NCI-H2081 (cell line): ENCODE results near the gene CHRNG.
"Not testable (repeated sequence)": the region's sequence is repeated elsewhere in the genome, so short reads cannot be mapped to it uniquely, and the experiment has no call there.

Source experiments
- DNase-seq, 2 experiments: peaks; one replicate each; lab custom pipeline; 2025; lab: John Stamatoyannopoulos, UW

The CHRNG gene

DNA sequence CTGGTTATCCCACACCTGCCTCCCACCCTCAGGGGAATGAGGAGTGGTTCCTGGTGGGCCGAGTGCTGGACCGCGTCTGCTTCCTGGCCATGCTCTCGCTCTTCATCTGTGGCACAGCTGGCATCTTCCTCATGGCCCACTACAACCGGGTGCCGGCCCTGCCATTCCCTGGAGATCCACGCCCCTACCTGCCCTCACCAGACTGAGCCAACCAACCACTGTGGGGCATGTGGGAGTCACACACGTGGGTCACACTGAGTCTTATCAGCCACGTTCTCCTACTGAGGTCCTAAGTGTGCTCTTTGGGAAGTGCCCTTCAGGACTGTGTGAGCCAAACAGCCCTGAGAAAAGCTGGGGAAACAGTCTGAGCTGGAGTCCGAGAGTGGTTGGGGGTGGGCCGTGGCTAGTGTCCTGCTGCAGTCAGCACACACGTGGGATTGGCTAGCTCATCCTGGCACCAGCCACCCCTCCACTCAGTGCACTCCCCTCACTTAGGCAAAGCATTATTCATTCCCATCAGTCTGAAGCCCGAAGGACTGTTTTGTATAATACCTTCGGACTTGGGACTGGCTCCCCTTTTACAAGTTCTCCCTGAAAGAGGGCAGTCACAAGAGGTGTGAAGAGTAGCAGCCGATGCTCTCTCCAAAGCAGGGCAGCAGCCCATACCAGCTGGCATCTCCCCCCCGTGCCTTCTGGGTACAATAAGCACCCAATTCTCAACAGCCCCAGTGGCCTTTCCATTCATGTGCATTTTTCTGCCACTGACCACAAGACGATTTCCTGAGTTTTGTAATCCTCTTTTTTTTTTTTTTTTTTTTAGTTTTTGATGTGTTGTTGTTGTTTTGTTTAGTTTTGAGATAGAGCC is 6.3 kb downstream of the CHRNG start:
- no peak for DNase-seq

DNA sequence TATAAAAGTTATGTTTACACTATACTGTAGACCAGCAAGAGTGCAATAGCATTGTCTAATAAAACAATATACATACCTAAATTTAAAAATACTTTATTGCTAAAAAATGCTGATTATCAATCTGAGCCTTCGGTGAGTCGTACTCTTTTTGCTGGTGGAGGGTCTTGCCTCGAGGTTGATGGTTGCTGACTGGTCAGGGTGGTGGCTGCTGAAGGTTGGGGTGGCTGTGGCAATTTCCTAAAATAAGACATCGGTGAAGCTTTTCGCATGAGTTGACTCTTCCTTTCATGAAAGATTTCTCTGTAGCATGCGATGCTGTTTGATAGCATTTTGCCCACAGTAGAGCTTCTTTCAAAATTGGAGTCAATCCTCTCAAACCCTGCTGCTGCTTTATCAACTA is 8.5 kb downstream of the CHRNG start:
- no peak for DNase-seq

DNA sequence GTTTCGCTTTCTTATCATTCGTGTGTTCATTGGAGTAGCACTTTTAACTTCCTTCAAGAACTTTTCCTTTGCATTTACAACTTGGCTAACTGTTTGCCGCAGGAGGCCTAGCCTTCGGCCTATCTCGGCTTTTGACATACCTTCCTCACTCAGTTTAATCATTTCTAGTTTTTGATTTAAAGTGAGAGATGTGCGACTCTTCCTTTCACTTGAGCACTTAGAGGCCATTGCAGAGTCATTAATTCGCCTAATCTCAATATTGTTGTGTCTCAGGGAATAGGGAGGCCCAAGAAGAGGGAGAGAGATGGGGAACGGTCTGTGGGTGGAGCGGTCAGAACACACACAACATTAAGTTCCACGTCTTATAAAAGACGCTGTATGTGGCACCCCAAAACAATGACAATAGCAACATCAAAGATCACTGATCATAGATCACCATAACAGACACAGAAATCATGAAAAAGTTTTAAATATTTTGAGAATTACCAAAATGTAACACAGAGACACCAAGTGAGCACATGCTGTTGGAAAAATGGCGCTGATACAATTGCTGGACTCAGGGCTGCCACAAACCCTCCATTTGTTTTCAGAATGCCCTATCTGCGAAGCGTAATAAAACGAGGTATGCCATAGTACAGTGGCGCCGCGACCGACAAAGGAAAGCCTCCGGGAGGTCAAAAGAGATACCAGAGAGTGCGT is 10.3 kb downstream of the CHRNG start:
- no peak for DNase-seq

DNA sequence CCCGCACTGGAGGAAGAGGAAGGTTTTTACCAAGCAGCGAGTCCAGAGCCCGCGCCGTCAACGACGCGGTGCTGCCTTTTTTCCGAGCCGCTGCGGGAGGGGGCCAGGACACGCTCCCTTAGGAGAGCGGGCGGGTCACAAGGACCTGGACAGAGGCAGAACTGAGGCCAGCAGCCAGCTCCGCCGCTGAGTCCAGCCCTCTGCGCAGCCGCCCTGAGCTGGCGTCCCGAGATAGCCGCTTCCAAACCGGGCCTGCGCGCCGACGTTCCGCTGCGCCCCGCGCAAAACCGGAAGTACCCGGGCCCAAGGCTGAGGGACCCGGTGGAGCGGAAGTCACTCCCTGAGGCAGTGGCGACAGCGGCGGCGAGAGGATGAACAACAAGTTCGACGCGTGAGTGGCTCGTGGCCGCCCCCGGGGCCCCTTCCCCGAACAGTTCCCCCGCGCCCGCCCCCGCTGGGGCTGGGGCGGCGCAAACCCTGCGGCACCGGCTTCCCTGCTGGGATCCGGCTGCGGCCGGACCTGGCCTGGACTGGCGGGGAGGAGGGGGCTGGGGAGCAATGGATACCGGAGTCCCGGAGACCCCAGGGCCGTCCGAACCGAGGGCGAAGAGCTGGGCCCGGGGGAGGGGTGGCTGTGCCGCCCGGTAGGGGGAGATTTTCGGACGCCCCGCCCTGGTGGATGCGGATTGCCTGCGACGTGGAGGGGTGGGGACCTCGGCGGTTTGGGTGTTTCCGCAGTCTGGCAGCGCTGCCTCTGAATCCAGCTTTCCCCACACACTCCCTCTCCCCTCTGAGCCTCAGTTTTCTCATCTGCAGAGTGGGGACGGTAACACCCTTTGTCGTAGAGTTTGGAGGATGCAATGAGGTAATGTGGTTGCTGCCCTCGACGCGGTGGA is 11.1 kb downstream of the CHRNG start, which contains the start of the genes EIF4E2 and TIGD1:
Gene EIF4E2 (plus strand): TSS at position 336 of the 896 bp plus-strand sequence. CDS start 36 bp downstream, at position 372.
Gene TIGD1 (minus strand): TSS at position 204 of the 896 bp plus-strand sequence. CDS start 675 bp downstream, outside the sequence.
- peak; percentile 94 to 95 for DNase-seq

DNA sequence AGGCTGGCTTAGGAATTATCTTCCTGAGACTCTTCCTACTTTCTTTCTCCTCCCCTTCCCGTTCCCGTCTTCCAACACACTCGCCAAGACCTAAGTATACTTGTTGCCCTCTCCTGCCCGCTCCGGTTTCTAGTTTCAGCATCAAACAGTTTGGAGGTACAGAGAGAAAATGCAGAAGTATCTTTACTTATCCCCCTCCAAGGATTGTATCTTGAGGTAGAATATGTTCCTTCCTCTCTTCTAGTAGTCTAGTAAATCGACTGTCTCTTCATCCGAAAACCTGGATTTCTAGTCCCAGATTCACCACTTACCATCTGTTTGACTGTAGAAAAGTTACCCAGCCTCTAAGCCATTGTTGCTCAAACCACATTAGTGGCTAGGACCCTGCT is 11.8 kb downstream of the CHRNG start:
- no peak for DNase-seq

DNA sequence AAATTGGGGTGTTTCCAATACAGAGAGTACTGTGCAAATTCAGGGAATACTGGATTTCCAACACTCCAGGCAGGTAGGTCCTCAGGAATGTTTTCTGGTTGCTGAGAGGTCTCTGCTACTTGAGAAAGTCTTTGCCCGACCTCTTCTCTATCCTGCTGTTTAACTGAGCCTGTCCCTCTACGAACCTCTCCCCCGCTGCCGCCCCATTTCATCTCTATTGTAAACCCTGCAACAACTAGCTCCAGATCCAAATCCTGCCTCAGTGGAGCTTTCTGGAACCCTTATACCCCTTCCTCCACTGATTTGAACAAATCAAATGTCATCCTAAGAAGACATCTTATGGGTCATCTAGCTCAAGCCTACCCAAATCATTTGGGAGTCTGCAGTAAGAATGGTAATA is 12.3 kb downstream of the CHRNG start:
- no peak for DNase-seq

DNA sequence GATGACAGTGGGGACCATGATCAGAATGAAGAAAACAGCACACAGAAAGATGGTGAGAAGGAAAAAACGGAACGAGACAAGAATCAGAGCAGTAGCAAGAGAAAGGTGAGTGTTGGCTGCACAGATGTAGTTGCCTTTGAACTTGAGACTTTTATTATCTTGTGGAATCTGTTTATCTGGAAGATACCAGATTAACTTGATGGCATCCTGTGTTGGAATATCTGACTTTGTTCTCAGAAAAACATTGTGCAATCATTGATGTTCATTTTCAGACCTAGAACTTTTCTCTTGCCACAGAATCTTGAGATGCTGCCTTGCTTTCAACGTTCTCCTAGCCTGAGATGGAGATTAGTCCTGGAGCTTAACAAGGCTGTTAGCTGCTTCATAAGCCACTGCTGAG is 16.9 kb downstream of the CHRNG start:
- DNase-seq = no peak

DNA sequence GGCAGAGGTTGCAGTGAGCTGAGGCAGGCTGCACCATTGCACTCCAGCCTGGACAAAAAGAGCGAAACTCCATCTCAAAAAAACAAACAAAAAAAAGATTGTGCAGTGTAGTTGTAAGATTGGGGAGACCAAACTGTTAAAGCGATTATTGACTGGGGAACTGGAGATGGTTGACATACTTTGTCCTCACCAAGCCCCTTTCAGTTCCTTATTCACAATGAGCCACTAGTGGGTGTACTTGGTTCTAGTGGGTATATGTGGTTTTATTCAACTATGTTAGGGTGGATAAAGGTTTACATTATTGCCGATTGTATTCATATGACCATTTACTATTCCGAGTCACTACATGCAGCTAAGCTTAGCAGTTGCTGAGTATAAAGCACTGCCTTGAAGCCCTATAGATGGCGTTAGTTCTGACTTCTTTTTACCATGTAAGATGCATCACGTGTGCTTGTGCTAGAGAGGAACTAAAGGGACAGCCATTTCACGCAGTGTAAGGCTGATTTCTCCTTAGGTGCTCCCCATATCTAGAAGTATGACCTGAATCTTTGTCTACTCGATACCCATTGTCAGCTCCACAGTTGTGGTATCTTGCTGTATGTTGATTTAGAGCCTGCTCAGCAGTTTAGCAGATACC is 23.1 kb downstream of the CHRNG start:
- no peak for DNase-seq

DNA sequence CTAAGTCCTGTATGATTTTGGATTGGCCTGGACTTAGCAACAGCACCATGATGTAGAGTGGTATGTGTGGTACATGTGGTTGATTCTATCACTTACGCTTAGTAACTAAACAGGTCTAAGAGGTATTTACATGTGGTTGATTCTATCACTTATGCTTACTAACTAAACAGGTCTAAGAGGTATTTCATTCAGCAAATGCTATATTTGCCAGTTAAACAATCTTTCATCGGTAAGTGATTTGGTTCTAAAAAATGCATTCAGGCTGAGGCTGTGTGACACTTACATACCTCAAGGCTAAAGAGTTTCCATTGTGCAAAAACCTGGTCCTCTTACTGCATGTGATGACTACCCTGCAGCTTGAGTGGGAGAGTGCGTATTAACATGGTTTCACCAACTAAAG is 24.1 kb downstream of the CHRNG start:
- no peak for DNase-seq

DNA sequence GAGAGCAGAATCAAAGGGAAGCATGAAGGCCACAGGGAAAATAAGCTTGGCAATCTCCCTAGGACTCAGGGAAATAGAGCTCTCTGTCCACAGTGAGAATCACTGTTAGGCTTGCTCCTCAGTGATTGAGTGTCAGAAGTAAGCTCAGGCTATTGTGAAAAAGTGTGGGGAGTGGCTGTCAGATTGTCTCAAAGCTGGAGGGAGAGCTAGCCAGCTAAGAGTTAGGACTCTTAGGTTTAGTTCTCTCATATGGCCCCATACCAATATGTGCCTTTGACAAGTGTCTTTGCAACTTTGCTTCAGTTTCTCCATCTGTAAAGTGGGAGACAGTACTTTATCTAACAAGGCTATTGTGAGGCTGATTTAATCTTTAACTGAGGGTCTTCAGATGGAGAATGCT is 28.2 kb downstream of the CHRNG start:
- DNase-seq = no peak

DNA sequence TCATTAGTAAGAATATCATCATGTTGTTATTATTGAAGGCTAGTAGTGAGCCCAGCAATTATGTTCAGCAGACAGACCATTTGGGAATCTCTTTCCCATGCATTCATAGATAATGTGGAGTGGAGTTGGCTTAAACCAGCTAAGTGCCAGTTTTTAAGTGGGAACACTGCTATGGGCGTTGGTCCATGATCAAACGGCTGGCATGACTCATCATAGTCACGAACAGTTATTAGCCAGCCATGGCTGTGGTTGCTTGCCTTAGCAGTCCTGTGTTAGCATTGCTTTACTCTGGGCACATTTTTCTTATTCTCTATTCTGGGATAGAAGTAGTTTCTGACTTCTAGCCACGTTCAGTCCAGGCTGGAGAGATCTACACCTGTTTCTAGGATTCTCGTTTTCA is 28.7 kb downstream of the CHRNG start:
- no peak for DNase-seq

DNA sequence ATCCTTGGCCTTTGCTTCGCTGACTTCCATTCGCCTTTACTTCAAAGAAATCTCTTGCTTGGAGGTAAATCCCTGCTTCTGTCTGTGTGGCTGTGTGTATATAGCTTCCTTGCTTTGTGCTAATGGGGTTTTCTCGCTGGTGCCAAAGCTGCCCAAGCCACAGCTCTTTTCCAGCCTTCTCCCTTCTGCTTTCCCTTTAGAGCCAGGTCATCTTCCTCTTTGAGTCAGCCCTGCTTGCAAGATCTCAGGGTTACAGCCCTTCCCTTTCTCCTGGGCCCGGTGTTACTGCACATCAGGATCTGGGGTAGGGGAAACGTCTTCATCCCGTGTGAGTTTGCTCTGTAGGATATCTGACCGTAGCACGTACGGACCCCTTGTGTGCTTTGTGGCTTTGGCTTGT is 30.0 kb downstream of the CHRNG start:
- DNase-seq = no peak

DNA sequence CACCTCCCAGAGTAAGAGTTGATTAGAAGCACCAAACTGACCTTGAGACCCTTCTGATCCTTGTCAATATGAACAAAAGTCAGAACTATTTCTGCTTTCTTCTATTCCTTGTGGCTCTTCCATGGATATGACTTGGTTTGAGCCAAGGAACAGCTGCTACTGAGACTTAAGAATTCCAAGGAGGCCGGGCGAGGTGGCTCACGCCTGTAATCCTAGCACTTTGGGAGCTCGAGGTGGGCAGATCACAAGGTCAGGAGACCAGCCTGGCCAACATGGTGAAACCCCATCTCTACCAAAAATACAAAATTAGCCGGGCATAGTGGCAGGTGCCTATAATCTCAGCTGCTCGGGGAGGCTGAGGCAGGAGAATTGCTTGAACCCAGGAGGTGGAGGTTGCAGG is 31.0 kb downstream of the CHRNG start:
- not testable (repeated sequence) for DNase-seq

DNA sequence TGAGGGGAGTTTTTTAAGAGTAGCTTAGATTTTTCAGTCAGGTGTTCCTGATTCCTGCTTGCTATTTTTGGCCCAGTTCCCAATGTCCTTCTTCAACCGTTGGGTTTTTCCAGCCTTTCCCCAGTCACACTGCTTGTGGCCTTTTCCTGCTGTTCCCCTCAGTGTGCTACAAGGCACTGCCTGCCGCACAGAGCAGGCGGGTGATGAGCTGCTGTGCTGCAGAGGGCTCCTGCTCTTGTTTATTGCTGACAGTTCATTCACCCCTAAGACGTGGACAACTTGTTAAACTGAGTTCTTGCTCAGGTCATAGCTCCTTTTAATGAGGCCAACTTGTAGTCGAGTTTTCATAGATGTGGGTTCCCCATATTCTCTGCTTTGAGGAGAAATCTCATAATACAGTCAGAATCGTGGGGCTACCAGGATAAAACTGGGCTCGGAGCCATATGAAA is 31.6 kb downstream of the CHRNG start:
- DNase-seq = no peak

DNA sequence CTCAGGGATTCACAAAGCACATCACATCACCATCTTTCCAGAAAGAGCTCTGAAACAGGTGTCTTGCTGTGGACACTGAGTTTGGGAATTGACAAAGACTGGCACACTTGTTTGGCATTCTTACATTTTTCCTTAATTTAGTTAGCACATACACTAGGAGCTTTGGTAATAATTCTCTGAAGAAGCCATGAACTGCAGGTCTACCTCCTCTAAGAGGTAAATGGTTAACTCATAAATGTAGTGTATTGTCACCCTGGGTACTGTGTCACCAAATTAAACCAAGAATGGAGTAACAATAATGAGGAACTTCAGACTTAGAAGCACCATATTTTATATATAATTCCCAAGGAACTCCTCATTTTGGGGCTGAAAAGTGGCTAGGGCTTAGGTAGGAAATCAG is 33.5 kb downstream of the CHRNG start:
- no peak for DNase-seq

DNA sequence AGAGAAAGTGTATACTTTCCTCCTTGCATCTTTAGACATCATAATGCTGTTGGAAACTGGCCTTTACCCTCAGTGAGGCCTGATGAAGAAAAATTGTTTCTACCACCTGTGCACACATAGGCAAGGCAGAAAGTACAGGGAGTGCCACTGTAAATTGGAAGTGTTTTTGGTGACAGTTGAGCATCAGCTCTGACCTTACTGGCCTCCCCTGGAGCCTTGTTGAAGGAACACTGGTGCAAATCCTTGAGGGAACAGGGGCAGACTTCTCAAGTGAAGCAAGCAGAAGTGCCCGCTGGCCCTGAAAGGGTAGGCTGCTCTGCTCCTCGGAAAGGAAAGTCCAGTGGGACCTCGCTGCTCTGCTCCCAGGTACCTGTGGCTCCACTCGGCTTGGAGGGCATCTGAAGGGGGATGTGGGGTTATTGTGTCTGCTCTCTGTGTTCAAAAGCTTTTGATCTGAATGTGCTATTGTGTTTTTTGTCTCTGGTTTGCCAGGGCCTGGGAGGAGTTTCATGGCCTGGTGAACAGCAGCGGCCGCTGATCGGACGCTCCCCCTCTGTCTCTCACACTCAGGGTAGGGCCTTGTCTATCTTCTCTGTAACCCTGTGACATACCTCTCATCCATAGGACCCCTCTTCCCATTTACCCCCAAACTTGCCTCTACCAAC is 34.4 kb downstream of the CHRNG start:
- no peak for DNase-seq

DNA sequence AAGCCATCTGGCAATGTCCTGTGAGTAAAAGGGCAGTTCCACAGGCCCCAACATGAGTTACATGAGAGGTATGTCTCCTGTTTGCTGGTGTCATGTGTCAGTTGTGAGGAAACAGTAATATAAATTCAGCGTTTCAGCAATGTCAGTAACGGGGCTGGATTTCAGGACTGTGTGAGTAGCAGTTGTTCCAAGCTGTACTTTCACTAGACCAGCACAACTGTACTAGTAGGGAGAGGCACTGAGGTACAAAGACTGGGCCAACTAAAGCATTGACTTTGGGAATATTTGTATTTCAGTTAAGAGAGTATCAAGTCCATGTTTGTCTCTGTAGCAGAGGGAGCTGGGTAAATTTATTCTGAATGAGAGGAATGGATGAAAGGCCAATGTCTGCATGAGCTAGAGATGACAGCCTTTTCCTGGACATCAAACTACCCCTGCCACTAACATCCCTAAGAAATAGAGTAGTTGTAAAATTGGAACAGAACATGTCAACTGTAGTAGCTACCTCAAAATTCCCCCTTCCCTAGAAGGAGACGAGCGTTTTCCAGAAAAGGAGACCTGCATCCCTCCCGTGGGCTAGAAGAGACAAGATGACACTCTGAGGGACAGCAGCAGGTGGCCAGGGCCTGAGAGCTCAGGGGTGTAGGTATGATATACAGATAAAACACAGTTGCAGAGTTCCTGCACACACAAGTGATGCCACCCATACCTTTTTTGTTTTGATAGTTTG is 35.3 kb downstream of the CHRNG start:
- DNase-seq = no peak

DNA sequence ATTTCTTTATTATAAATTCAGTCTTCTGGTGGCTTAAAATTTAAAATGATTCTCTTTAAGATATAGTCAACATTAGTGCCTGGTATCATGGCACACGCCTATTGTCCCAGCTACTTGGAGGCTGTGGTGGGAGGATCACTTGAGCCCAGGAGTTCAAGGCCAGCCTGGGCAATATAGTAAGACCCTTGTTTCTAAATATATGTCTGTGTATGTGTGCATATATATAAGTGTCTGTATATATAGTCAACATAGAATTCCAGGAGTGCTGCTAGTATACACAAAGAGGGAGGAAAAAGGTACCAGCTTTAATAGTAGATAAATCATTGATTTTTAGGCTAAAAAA is 35.9 kb downstream of the CHRNG start:
- DNase-seq = no peak

DNA sequence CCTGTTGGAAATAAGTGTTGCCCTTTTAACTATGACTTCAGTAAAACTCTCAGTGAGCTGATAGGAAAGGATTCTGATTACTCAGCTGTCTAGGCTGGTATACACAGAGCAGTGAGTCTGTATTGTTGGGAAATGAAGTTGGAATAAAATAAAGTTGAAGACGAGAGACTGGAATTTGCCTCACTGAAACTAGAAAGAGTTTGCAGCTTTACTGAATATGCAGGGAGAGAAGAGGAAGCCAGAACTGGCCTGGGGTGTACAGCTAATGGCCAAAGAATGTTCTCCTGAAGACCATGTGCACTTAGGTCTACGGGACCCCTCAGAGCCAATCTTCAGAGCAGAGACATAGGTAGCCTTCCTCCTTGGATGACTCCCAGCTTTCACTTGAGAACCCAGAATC is 37.5 kb downstream of the CHRNG start:
- no peak for DNase-seq

DNA sequence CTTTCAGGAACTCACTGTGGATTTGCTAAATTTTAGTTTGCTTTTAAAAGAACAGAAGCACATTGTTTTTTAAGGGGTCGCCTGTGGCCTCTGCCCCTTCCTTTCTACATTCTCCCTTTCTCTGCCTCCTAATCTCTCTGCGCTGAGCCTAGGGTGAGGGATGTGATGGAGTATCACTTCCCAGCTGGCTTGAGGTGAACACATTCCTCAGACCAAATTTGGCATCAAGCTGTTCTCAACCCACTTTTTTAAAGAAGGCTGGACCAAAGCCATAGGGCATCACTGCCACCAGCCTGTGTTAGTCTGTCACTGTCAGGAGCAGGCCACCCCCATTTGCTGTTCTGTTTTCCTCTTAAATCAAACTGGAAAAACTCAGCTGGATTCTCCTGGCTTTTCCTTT is 38.3 kb downstream of the CHRNG start:
- DNase-seq = no peak

DNA sequence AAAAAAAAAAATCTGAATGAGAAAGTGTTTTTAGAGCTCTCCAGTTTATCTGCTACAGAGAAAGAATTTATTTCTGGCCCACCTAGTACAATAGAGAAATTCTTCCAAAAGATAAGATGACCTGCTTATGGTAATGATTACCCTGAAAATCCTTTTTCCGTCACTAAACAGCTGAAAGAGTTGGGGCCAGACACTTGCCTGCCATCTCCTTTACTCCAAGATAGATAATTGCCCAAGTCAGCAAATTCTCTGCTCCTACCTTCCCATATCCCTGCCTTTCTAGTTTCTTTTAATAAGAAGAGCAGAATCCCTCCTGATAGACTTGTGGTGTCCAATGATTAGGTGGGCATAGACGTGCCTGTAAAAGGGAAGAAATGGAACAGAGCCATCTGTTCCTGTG is 39.1 kb downstream of the CHRNG start:
- no peak for DNase-seq
